NCI-H345 treated with DMSO at 0.1 percent for 48 hours (cell line): Measurements from ENCODE around the gene TAX1BP1.
"Not testable (repeated sequence)": the region's sequence is repeated elsewhere in the genome, so short reads cannot be mapped to it uniquely, and the experiment has no call there.

Experiments
- DNase-seq: peaks from one replicate; lab custom pipeline; 2025; ENCODE audit not compliant: unreplicated experiment; lab: John Stamatoyannopoulos, UW

The TAX1BP1 gene

GRCh38 chr7:27737616-27738015, 2.3 kb upstream of the TAX1BP1 start:
- no peak for DNase-seq

GRCh38 chr7:27739301-27739908, 557 bp upstream of the TAX1BP1 start:
- DNase-seq: no peak

DNA sequence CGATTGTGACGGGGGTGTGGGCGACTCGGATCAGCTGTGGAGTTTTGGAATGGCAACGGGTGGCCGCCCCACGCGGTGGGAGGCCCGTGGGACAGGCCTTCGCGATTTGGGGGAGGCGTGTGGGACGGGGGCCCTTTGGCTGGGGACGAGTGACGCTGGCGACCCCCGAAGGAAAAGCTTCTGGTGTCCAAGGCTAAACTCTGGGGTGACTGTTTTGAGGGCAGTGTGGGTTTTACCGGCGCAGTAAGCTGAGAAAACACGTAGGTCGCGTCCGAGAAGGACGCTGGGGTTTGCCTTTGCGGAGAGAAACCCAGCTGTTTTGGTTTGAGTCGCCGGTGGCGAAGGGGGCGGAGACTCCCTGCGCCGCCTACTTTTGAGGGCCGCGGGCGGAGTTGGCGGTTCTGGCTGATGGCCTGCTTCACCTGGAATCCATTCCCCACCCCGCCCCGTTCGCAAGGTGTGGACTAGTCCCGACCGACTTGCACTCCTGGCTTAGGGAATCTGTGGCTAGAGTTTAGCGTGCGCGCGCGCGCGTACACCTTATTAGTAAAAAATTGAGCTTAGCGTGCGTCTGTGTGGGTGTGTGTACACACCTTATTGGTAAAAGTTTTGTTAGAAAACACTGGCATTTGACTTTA, 606 bp downstream of the TAX1BP1 start:
- peak; percentile 80 for DNase-seq

- DNase-seq: not testable (repeated sequence)
These were observed 2.2 kb downstream of the TAX1BP1 start for GRCh38 chr7:27742091-27742710.

DNA sequence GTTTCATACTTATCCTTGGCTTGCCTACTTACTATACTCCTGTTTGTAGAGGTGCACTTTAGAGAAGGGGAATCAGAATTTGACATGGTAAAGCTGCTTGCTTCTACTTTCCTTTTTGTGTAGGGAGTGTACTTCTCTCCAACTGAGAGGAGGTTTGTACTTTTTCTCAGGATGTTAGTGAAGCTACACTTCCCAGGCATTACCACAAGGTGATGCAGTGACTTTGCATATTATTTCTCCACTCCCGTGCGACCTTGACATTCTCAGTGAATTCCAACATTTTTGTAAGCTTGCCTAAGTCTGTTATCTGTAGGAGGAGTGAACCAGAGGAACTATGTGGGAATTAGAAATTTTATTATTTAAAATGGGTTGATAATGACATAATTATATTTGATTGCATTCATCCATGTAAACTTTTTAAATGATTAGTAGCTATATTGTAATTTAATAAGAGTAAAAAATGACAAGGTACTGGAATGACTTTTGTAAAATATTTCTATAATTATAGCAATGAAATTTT, 5.2 kb downstream of the TAX1BP1 start:
- DNase-seq: no peak

DNA sequence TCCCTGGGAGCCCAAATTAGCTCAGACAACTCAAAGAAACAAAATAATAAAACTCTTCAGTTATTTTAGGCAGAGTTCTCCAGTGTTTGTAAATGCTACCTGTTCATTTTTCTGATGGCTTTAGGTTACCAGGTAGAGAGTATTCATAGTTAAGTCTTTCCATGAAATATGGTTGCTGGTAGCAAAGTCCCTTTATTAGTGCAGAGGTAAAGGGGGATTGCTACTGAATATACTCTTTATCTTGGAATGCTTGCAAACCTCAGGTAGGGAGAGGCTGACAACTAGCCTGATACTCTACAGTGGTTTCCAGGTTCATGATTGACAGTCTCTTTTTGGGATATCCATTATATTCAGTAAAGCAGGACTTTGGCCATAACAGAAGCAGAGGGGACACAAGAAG, 6.5 kb downstream of the TAX1BP1 start:
- DNase-seq: no peak

- DNase-seq: no peak
These were observed 7.0 kb downstream of the TAX1BP1 start for GRCh38 chr7:27746978-27747377.

DNA sequence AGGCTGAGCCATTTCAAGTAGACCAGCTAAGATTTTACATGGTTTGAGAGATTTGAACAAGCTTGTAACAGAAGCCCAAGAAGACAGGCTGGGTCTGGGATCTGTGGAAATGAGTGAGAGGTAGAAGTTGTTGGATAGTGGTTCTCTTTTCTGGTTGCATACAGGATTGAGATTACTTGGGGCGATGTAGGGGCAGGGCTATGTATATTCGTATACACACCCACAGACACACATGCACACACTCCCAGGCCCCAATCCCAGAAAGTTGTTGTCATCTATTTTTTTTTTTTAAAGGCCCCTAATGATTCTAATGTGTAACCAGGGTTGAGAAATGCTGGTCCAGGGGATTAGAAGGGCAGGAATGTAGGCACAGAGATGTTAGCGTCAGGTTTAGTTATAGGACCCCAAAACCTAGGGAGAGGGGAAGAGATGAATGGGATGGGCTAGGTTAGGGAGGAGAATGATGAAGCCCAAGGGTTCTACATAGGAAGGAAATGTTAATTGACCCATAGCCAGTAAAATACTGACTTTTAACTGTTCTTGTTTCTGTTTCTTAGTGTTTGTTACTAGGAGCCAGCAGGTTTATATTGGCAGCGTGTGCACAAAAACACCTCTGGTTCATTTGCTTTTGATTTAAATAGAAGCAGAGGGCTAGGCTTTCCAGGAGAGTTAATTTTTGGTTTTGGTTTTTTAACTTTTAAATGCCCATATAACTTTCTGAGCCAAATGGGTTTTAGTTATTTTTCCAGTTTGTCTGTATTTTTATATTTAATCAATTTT, 7.8 kb downstream of the TAX1BP1 start:
- no peak for DNase-seq

DNA sequence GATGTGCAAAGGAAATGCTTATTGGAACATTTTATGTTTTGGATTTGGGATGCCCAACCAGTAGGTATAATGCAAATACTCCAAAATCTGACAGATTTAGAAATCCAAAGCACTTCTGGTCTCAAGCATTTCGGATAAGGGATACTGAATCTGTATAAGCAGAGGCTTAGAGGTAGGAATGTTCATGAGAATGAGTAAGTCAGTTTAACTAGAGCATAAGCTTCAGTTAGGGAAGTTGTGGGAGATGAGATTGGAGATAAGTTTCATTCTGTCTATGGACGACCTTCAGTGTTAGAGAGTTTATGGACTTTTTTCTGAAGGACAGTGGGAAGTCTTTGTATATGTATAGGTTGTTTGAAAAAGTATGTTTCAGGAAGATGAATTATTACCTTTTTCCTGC, 10.4 kb downstream of the TAX1BP1 start:
- DNase-seq: no peak

DNA sequence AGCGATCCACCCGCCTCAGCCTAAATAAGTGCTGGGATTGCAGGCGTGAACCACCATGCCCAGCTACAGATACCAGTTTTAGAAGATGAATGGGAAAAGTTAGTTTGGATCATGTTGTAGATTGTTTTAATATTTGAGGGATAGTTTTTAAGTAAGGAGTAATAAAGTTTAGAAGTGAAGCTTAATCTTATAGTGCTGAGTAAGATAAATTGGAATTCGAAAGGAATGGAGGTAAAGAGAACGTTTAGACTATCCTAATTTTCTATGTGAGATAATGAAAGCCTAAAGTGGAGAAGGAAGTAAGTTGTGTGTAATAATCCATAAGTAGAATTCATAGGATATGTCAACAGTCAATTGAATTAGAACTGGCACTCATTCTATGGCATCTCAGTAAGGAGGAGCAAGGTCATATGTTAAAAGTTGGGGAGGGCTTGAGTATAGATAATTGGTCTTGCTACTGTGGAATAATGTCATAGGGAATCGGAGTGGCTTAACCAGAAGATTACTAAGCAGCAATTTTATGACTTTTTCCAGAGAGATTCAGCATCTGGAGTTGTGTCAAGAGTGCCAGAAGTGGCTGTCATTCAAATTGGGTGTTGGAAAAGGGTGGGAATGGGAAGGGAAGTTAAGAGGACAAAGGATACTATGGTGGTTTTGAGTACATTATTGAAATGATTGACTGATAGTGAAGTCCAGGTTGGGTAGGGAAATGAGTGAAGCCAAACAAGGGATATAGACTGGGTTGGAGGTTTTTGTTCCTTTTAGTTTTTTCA, 12.1 kb downstream of the TAX1BP1 start:
- DNase-seq: no peak

- no peak for DNase-seq
These were observed 13.9 kb downstream of the TAX1BP1 start for GRCh38 chr7:27753863-27754262.

- no peak for DNase-seq
These were observed 16.3 kb downstream of the TAX1BP1 start for GRCh38 chr7:27756298-27756697.

- DNase-seq: no peak
These were observed 19.5 kb downstream of the TAX1BP1 start for GRCh38 chr7:27759491-27759890.

GRCh38 chr7:27762062-27762461, 22.1 kb downstream of the TAX1BP1 start:
- no peak for DNase-seq

- no peak for DNase-seq
These were observed 24.1 kb downstream of the TAX1BP1 start for GRCh38 chr7:27763983-27764508.

DNA sequence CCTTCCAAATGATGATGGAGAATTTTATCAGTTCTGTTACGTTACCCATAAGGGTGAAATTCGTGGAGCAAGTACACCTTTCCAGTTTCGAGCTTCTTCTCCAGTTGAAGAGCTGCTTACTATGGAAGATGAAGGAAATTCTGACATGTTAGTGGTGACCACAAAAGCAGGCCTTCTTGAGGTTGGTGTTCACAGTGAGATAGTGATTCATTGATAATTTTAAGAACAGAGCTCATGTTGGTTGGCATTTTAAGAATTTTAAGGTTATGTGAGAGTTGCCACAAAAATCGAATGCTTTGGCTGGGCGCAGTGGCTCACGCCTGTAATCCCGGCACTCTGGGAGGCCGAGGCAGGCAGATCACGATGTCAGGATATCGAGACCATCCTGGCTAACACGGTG, 25.9 kb downstream of the TAX1BP1 start:
- DNase-seq: no peak

- no peak for DNase-seq
These were observed 27.4 kb downstream of the TAX1BP1 start for GRCh38 chr7:27767374-27767773.

GRCh38 chr7:27771111-27771510, 31.1 kb downstream of the TAX1BP1 start:
- DNase-seq: no peak

DNA sequence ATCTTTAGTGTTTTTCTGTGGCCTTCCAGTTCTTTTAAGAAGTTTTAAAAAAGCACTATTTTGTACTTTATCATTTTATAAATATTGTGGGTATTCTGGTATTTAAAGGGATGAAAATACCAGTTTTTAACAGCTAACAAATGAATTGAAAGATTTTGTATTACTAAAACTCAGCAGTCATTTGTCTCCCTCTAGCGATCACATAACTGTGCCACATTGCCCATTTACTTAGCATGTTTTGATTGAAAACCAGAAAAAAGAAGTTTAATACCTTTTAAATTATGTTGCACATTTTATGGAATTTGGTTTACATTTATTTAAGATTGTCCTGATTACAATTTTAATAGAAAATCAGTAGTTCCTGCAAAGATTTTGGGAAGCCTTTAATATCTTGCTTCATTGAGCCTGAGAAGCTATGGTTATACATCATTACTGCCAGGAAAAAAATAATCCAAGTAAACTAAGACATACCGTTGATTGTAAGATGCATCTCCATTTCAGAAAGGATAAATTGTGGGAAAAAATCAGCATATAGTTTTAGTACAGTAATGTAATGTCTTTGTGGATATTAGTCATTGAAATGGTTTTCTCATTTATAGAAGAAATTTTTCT, 34.9 kb downstream of the TAX1BP1 start:
- no peak for DNase-seq

DNA sequence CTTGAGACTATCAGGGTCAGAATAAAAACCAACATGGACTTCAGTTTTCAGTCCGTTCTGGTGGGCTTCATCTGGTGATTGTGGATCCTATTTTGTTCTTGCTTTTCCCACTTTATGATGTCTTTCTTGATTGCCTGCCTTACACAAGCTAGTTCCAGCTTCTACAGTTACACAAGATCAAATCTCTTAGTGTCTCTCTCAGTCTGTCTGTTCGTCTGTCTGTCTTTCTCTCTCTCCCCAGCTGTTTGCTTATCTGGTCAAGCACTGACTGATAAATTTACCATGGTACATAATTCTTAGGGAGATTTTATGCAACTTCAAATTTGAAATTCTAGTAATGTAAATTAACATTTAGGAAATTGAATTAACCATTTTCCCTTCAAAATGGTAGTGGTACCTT, 35.8 kb downstream of the TAX1BP1 start:
- DNase-seq: no peak
